AG04450 (cell line): ENCODE data around the gene GGA2. TPM values are rescaled to one million over a fixed set of nuclear protein-coding genes. Genes with fewer than 3 reads are reported as not detected.
A peak's percentile ranks its signal among the peaks of the same experiment; 100 is the strongest.

Source experiments
- CTCF ChIA-PET: fragments of 300-600, 350-600 bp; formaldehyde crosslinking; extraction: SDS; loops from one replicate; lab custom pipeline; 2022; ENCODE audit warnings: antibody characterized with exemption, inconsistent platforms; lab: Charles Lee
- POLR2A ChIA-PET: fragments of 350-600 bp; formaldehyde crosslinking; extraction: SDS; loops from one replicate; lab custom pipeline; 2021; ENCODE audit warnings: antibody characterized with exemption, inconsistent platforms; lab: Yijun Ruan, JAX
- DNase-seq: peaks from one replicate; pipeline ENCODE4 v3.0.0-alpha.2; 2011; ENCODE audit warnings: low read depth, low spot score
- H3K27ac ChIP-seq: one replicate; pipeline ENCODE4 v1.5.1; 2012; ENCODE audit warnings: low read depth, low read length, control low read depth
- H3K27me3 ChIP-seq: one replicate; pipeline ENCODE4 v1.6.0; 2012; ENCODE audit warnings: low read length; ENCODE audit not compliant: control insufficient read depth, insufficient read depth
- H3K4me3 ChIP-seq: 2 replicates; pipeline ENCODE4 v1.5.1; 2011; ENCODE audit warnings: mild to moderate bottlenecking, low read depth, low read length, control low read depth
- H3K9me3 ChIP-seq: 2 replicates; pipeline ENCODE4 v1.5.1; 2012; ENCODE audit warnings: low read length; ENCODE audit not compliant: control insufficient read depth, insufficient read depth
- polyA plus RNA-seq: library from polyadenylated mRNA; depleted of rRNA; stranded (reverse); fragments of >200 nt; gene quantifications from 2 replicates; pipeline ENCODE4 v1.2.3, GENCODE V29; 2011
- TF ChIP-seq, protein P1 (sequence below): IDR thresholded peaks from 2 replicates; pipeline ENCODE4 v1.5.1; 2011; ENCODE audit warnings: low read depth, low read length, control low read depth, inconsistent platforms

GGA2 gene
- polyA plus RNA-seq, 1 experiment = 42.5 TPM

DNA sequence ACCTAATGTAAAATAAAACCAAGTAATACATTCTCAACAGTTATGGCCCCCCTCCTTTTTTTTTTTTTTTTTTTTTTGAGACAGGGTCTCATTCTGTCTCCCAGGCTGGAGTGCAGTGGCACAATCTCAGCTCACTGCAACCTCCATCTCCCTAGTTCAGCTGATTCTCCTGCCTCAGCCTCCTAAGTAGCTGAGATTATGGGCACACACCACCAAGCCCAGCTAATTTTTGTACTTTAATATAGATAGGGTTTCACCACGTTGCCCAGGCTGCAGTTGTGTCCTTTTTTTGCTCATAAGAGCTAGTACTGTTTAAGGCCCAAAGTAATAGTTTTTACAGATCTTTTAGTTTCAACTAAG is 28.6 kb upstream of the GGA2 start:
- Histone ChIP-seq H3K27ac (peak overlapping the region; percentile 52), H3K9me3 (no peaks in the 10 kb centered on the region; the same call in 1 of the 2 replicates), H3K27me3 (no peaks in the 10 kb centered on the region), H3K4me3 (no peak overlapping the region)
- POLR2A ChIA-PET = interaction anchor here (1.2 kb wide), 1 partner anchor 18 kb away, joined by 3 read pairs; the partner anchor contains the start of genes EARS2 and UBFD1
- DNase-seq = no peak
- CTCF ChIA-PET = interaction anchor here (1.1 to 3.4 kb wide), 2 partner anchors 11 to 19 kb away, joined by 3 to 20 read pairs; partner anchors contain the start of genes EARS2 and UBFD1
- TF ChIP-seq, protein P1, sequence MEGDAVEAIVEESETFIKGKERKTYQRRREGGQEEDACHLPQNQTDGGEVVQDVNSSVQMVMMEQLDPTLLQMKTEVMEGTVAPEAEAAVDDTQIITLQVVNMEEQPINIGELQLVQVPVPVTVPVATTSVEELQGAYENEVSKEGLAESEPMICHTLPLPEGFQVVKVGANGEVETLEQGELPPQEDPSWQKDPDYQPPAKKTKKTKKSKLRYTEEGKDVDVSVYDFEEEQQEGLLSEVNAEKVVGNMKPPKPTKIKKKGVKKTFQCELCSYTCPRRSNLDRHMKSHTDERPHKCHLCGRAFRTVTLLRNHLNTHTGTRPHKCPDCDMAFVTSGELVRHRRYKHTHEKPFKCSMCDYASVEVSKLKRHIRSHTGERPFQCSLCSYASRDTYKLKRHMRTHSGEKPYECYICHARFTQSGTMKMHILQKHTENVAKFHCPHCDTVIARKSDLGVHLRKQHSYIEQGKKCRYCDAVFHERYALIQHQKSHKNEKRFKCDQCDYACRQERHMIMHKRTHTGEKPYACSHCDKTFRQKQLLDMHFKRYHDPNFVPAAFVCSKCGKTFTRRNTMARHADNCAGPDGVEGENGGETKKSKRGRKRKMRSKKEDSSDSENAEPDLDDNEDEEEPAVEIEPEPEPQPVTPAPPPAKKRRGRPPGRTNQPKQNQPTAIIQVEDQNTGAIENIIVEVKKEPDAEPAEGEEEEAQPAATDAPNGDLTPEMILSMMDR = no peak

DNA sequence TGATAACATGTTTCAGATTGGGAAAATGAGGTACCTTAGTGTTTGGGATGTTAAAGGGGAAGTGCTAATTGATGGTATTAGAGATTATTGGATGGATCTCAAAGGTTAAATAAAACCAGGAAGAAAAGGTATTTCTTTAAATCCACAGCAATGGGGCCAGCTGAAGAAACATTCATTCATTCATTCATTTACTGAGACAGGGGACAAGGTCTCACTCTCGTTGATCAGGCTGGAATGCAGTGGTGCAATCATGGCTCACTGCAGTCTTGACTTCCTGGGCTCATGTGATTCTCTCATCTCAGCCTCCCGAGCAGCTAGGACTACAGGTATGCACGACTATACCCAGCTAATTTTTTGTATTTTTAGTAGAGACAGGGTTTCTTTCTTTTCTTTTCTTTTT is 27.1 kb upstream of the GGA2 start:
- POLR2A ChIA-PET = no interaction called here
- Histone ChIP-seq H3K4me3 (no peak overlapping the region), H3K27me3 (no peaks in the 10 kb centered on the region), H3K27ac (no peak overlapping the region), H3K9me3 (no peaks in the 10 kb centered on the region; the same call in 1 of the 2 replicates)
- TF ChIP-seq, protein P1 = no peak
- DNase-seq = no peak
- CTCF ChIA-PET = no interaction called here

DNA sequence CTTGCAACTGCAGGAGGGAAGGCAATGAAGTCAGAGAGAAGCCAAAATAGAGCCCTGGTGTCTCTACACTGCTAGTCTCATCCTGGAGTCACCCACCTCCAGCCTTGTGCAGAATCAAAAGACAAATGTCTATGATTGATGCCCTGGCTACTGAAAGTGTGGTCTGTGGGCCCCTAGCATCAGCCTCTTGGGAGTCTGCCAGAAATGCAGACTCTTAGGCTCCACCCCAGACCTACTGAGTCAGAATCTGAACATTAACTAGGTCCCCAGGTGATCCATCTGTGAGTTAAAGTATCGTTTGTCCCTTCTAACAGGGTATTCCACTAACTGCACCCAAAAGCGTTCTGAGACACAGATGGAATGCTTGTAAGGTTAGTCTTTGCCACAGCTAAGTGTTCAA is 25.6 kb upstream of the GGA2 start:
- TF ChIP-seq, protein P1 = no peak
- no peak overlapping the region for H3K4me3 ChIP-seq
- no peaks in the 10 kb centered on the region for H3K27me3 ChIP-seq
- no peaks in the 10 kb centered on the region; the same call in 1 of the 2 replicates for H3K9me3 ChIP-seq
- ChIA-PET POLR2A (no interaction called here), CTCF (no interaction called here)
- DNase-seq = no peak
- no peak overlapping the region for H3K27ac ChIP-seq

DNA sequence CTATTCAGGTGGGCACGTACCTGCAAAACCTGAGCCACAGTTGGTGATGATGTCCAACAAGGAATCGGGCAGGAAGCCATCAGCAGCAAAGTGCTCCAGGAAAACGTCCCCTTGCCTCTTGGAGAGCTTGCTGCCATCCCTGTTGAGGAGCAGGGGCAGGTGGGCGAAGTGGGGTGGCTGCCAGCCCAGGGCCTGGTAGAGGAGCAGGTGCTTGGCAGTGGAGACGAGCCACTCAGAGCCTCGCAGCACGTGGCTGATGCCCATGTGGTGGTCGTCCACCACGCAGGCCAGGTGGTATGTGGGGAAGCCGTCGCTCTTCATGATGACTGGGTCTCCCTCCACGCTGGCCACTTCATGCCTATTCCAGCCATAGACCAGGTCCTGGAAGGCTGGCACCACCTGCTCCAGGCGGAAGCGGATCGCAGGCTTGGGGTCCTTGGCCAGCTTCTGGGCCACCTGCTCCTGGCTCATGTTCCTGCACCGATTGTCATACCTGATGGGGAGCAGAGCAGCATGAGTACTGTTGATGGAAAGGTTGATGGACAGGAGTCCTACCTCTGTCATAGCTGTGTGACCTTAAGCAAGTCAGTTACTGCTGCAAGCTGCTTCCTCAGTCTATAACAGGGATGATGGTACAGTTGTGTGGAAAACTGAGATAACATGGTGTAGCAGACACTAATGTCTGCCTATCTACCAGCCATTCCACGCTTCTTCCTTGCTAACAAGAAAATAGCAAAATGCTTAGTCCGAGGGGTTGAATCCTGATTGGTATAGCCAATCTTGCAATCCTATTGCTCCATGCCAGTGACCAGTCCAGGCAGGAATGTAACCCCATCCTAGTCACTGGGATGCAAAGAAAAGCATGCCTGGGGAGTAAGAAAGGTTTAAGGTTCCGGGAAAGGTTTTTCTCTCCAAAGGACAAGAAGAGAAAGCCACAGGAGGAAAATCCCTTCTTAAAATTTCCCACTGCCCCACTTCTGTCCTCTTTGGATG is 24.9 kb upstream of the GGA2 start:
- H3K27ac ChIP-seq = no peak overlapping the region
- DNase-seq = no peak

More for the DNA sequence above, 24.9 kb upstream of the GGA2 start:
- no peaks in the 10 kb centered on the region; the same call in 1 of the 2 replicates for H3K9me3 ChIP-seq
- no peaks in the 10 kb centered on the region for H3K27me3 ChIP-seq
- ChIA-PET CTCF (no interaction called here), POLR2A (no interaction called here)
- TF ChIP-seq, protein P1 = no peak
- H3K4me3 ChIP-seq = no peak overlapping the region
